Hepatocyte (in vitro differentiated cells): Measurements from ENCODE around the gene MSMB.

ENCODE experiments used
- EZH2 ChIP-seq: fragments of 200-600 bp; sonication (generic); IDR thresholded peaks from 2 replicates; pipeline ENCODE4 v1.6.1; 2016; ENCODE audit warnings: antibody characterized with exemption, mild to moderate bottlenecking, borderline replicate concordance
- EZH2phosphoT487 ChIP-seq: fragments of 200-600 bp; sonication (generic); IDR thresholded peaks from one replicate; pipeline ENCODE4 v1.6.1; 2018; ENCODE audit warnings: antibody characterized with exemption, mild to moderate bottlenecking, low read depth, moderate library complexity; ENCODE audit not compliant: unreplicated experiment, severe bottlenecking
- TF ChIP-seq, protein P1 (sequence below): fragments of 200-600 bp; sonication (generic); IDR thresholded peaks from 2 replicates; pipeline ENCODE4 v1.5.1; 2016; ENCODE audit warnings: antibody characterized with exemption, mild to moderate bottlenecking; ENCODE audit not compliant: poor library complexity

DNA sequence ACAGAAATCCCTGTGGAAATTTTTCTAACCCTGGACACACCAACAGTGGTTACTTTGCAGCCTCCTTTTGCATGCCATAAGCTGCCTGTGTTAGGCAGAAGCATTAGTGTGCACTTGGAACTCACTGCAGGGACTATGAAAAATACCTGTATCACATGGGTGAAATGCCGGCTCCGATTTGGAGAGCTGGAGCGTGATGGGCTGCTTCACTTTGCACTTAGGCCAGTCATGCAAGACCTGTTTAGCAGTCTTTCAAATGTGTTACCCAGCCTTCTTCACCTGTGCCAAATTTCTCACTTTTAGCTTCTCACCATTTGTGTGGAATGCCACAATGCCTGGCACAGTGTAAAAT, 26.9 kb downstream of the MSMB start:
- TF ChIP-seq, protein P1, sequence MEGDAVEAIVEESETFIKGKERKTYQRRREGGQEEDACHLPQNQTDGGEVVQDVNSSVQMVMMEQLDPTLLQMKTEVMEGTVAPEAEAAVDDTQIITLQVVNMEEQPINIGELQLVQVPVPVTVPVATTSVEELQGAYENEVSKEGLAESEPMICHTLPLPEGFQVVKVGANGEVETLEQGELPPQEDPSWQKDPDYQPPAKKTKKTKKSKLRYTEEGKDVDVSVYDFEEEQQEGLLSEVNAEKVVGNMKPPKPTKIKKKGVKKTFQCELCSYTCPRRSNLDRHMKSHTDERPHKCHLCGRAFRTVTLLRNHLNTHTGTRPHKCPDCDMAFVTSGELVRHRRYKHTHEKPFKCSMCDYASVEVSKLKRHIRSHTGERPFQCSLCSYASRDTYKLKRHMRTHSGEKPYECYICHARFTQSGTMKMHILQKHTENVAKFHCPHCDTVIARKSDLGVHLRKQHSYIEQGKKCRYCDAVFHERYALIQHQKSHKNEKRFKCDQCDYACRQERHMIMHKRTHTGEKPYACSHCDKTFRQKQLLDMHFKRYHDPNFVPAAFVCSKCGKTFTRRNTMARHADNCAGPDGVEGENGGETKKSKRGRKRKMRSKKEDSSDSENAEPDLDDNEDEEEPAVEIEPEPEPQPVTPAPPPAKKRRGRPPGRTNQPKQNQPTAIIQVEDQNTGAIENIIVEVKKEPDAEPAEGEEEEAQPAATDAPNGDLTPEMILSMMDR = no peak
- TF ChIP-seq EZH2 (no peak), EZH2phosphoT487 (no peak)
